ENCODE results near the gene APLF. TPM values are rescaled to one million over a fixed set of nuclear protein-coding genes. Genes with fewer than 3 reads are reported as not detected.

APLF gene
- total RNA-seq, 2 experiments from 2014 or later, result 6.1 to 7.6 TPM

DNA sequence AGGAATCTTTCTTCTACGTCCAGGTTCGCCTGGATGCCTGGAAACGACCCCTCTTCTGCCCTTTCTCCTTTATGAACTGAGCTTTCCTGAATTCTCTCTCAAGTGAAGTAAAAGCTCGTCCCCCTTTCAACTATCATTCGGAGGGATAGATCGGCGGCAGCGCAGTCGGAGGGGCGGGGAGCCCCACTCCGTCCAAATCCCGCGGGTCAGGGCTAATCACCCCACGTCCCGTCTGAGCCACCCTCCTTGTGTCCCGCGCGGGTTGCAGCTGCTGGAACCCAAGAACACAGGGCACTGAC, 658 bp upstream of the APLF start:
- TF ChIP-seq, protein P1, sequence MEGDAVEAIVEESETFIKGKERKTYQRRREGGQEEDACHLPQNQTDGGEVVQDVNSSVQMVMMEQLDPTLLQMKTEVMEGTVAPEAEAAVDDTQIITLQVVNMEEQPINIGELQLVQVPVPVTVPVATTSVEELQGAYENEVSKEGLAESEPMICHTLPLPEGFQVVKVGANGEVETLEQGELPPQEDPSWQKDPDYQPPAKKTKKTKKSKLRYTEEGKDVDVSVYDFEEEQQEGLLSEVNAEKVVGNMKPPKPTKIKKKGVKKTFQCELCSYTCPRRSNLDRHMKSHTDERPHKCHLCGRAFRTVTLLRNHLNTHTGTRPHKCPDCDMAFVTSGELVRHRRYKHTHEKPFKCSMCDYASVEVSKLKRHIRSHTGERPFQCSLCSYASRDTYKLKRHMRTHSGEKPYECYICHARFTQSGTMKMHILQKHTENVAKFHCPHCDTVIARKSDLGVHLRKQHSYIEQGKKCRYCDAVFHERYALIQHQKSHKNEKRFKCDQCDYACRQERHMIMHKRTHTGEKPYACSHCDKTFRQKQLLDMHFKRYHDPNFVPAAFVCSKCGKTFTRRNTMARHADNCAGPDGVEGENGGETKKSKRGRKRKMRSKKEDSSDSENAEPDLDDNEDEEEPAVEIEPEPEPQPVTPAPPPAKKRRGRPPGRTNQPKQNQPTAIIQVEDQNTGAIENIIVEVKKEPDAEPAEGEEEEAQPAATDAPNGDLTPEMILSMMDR (conservative IDR thresholded peaks at IDR 0.05; ENCODE audit: low read length), result no peak
- TF ChIP-seq EZH2phosphoT487 (IDR thresholded peaks at IDR 0.05; ENCODE audit: borderline replicate concordance, low read depth, low read length), result no peak
- peak overlapping the region; percentile 82 for H3K4me3 ChIP-seq (ENCODE audit: low read depth, low read length, poor library complexity, severe bottlenecking)
- H3K4me2 ChIP-seq (ENCODE audit: low read length), result peak overlapping the region; percentile 84
- no peaks in the 10 kb centered on the region for H4K20me1 ChIP-seq (ENCODE audit: insufficient read depth, low read length)
- POLR2A ChIA-PET, result interaction anchor here (0.5 to 2.9 kb wide), 14 partner anchors 11 to 441 kb away, joined by 3 to 12 read pairs (median 3); no protein-coding TSS in a partner anchor
- no peak for DNase-seq (ENCODE audit: low spot score)
- no peaks in the 10 kb centered on the region for H3K9me2 ChIP-seq (ENCODE audit: insufficient read depth, low read length)
- H3K9me3 ChIP-seq (ENCODE audit: low read length), result no peaks in the 10 kb centered on the region
- peaks cover 30% of the 10 kb centered on the region; the same call in 1 of the 2 replicates for H3K79me2 ChIP-seq (ENCODE audit: insufficient read depth, low read depth, low read length)
- intact Hi-C loops (cut with micrococcal nuclease; ENCODE audit: unreplicated experiment), result loop anchor here (1.0 to 5.0 kb wide), 5 partner anchors 129 to 442 kb away; no protein-coding TSS in a partner anchor
- peaks cover 41% of the 10 kb centered on the region for H3K4me1 ChIP-seq (ENCODE audit: insufficient read depth, low read length, poor library complexity, severe bottlenecking)
- H3K27ac ChIP-seq (ENCODE audit: low read depth, low read length, poor library complexity, severe bottlenecking), result peak overlapping the region; percentile 28
- H2AFZ ChIP-seq (ENCODE audit: low read length), result peak overlapping the region; percentile 53; the same call in 1 of the 2 replicates
- TSS peak; percentile 79 for BruUV-seq (replicated peaks)
- CTCF ChIA-PET (ENCODE audit: unreplicated experiment), result interaction anchor here (0.8 kb wide), 1 partner anchor 128 kb away, joined by 3 read pairs; no protein-coding TSS in a partner anchor
- no peaks in the 10 kb centered on the region for H3K36me3 ChIP-seq (ENCODE audit: insufficient read depth, low read length)

DNA sequence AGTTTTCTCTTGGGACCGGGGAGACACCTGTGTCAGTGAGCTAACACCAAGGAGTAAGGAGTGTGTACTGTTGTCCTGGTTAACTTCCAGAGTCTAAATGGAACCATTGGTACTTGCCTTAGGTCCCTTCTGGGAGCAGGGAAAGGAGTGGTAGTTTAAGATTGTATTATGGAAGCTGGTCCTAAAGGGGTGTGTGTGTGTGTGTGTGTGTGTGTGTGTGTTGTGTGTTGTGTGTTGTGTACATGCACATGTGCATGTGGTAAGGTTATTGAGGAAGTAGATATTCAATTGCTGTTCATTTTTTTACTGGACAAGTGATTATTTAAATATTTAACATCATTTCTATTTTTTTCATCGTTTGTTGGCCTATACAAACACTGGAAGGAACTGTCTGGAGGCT, 1.4 kb downstream of the APLF start:
- Histone ChIP-seq H3K4me2 (ENCODE audit: low read length) (peak overlapping the region; percentile 87), H3K79me2 (ENCODE audit: insufficient read depth, low read depth, low read length) (peaks cover 30% of the 10 kb centered on the region; the same call in 1 of the 2 replicates), H4K20me1 (ENCODE audit: insufficient read depth, low read length) (no peaks in the 10 kb centered on the region), H3K4me1 (ENCODE audit: insufficient read depth, low read length, poor library complexity, severe bottlenecking) (peaks cover 29% of the 10 kb centered on the region), H3K36me3 (ENCODE audit: insufficient read depth, low read length) (no peaks in the 10 kb centered on the region), H3K9me3 (ENCODE audit: low read length) (no peaks in the 10 kb centered on the region), H3K27ac (ENCODE audit: low read depth, low read length, poor library complexity, severe bottlenecking) (no peak overlapping the region), H3K9me2 (ENCODE audit: insufficient read depth, low read length) (no peaks in the 10 kb centered on the region), H3K4me3 (ENCODE audit: low read depth, low read length, poor library complexity, severe bottlenecking) (peak overlapping the region; percentile 82), H2AFZ (ENCODE audit: low read length) (no peak overlapping the region)
- intact Hi-C loops (cut with micrococcal nuclease; ENCODE audit: unreplicated experiment), result loop anchor here (5.0 kb wide), 3 partner anchors 224 to 298 kb away; no protein-coding TSS in a partner anchor
- ChIA-PET POLR2A (interaction anchor here (0.5 to 1.4 kb wide), 7 partner anchors 15 to 296 kb away, joined by 3 to 5 read pairs (median 3); no protein-coding TSS in a partner anchor), CTCF (ENCODE audit: unreplicated experiment) (no interaction called here)
- TF ChIP-seq, protein P1 (conservative IDR thresholded peaks at IDR 0.05; ENCODE audit: low read length), result no peak
- peak; percentile 16 for DNase-seq (ENCODE audit: low spot score)
- no TSS peak for BruUV-seq (replicated peaks)

DNA sequence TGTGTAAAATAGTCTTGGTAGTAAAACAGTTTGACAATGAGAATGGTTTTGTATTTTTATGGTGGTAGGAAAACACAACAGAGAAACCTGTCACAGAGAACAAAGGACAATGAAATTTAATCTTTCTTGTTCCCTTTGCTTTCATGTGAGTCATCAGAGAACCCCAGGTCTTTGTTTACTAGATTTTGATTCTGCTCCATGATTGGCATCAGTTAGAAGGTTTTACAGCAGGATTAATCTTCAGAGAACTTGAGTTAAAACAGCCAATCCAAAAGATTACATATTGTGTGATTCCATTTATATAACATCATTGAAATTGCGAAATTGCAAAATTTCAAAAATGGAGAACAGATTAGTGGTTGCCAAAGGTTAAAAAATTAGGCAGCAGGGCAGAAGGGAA, 2.5 kb downstream of the APLF start:
- Histone ChIP-seq H3K36me3 (ENCODE audit: insufficient read depth, low read length) (no peaks in the 10 kb centered on the region), H3K27ac (ENCODE audit: low read depth, low read length, poor library complexity, severe bottlenecking) (no peak overlapping the region), H2AFZ (ENCODE audit: low read length) (no peak overlapping the region), H3K79me2 (ENCODE audit: insufficient read depth, low read depth, low read length) (peaks cover 30% of the 10 kb centered on the region; the same call in 1 of the 2 replicates), H4K20me1 (ENCODE audit: insufficient read depth, low read length) (no peaks in the 10 kb centered on the region), H3K4me2 (ENCODE audit: low read length) (no peak overlapping the region), H3K9me2 (ENCODE audit: insufficient read depth, low read length) (no peaks in the 10 kb centered on the region), H3K9me3 (ENCODE audit: low read length) (no peaks in the 10 kb centered on the region), H3K4me3 (ENCODE audit: low read depth, low read length, poor library complexity, severe bottlenecking) (no peak overlapping the region), H3K4me1 (ENCODE audit: insufficient read depth, low read length, poor library complexity, severe bottlenecking) (peaks cover 29% of the 10 kb centered on the region)
- ChIA-PET POLR2A (interaction anchor here (0.7 kb wide), 1 partner anchor 11 kb away, joined by 3 read pairs; no protein-coding TSS in a partner anchor), CTCF (ENCODE audit: unreplicated experiment) (no interaction called here)
- intact Hi-C loops (cut with micrococcal nuclease; ENCODE audit: unreplicated experiment), result loop anchor here (5.0 kb wide), 3 partner anchors 222 to 297 kb away; no protein-coding TSS in a partner anchor
- no TSS peak for BruUV-seq (replicated peaks)
- DNase-seq (ENCODE audit: low spot score), result no peak
- TF ChIP-seq, protein P1 (conservative IDR thresholded peaks at IDR 0.05; ENCODE audit: low read length), result no peak
- no peak for TF ChIP-seq EZH2phosphoT487 (IDR thresholded peaks at IDR 0.05; ENCODE audit: borderline replicate concordance, low read depth, low read length)

Measured in OCI-LY7 (cell line).